PFSK-1 (cell line): Measurements from ENCODE around the gene KLK10.

Source experiments
- FOXP2 ChIP-seq: optimal IDR thresholded peaks from 2 replicates; pipeline ENCODE3; 2011; ENCODE audit warnings: borderline replicate concordance, control low read depth, inconsistent platforms; ENCODE audit not compliant: insufficient read depth; ENCODE audit errors: extremely low read length, extremely low read depth
- POLR2AphosphoS5 ChIP-seq: IDR thresholded peaks from 2 replicates; pipeline ENCODE4 v1.6.1; 2012; ENCODE audit warnings: low read depth, mild to moderate bottlenecking, control low read depth, low read length, moderate library complexity
- TF ChIP-seq, protein P1 (sequence below), 2 experiments: IDR thresholded peaks; 2 replicates each; pipeline versions ENCODE4 v1.6.1 to v1.8.0; 2011 to 2012; ENCODE audit warnings: low read depth in 2 of 2, low read length in 2 of 2, control low read depth in 1 of 2, inconsistent platforms in 1 of 2, mild to moderate bottlenecking in 1 of 2, moderate library complexity in 1 of 2; ENCODE audit not compliant: insufficient read depth in 1 of 2

DNA sequence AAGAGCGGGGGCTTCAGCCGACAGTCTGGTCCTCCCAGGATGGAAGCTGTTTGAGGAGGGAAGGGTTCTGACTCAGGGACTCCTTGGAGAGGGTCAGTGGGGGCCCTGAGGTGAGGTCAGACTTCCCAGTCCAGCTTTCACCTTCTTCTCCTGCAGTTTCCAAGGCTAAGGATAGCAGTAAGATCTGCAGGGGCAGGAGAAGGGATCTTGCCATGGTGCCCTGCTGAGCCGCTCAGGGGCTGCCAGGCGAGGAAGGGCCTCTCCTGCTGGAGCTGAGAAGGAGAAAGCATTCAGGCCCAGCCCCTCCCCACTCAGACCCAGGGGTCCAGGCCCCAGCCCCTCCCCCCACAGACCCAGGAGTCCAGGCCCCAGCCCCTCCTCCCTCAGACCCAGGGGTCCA is 37.3 kb downstream of the KLK10 start:
- TF ChIP-seq POLR2AphosphoS5 = no peak
- TF ChIP-seq FOXP2 = no peak
- TF ChIP-seq, protein P1, sequence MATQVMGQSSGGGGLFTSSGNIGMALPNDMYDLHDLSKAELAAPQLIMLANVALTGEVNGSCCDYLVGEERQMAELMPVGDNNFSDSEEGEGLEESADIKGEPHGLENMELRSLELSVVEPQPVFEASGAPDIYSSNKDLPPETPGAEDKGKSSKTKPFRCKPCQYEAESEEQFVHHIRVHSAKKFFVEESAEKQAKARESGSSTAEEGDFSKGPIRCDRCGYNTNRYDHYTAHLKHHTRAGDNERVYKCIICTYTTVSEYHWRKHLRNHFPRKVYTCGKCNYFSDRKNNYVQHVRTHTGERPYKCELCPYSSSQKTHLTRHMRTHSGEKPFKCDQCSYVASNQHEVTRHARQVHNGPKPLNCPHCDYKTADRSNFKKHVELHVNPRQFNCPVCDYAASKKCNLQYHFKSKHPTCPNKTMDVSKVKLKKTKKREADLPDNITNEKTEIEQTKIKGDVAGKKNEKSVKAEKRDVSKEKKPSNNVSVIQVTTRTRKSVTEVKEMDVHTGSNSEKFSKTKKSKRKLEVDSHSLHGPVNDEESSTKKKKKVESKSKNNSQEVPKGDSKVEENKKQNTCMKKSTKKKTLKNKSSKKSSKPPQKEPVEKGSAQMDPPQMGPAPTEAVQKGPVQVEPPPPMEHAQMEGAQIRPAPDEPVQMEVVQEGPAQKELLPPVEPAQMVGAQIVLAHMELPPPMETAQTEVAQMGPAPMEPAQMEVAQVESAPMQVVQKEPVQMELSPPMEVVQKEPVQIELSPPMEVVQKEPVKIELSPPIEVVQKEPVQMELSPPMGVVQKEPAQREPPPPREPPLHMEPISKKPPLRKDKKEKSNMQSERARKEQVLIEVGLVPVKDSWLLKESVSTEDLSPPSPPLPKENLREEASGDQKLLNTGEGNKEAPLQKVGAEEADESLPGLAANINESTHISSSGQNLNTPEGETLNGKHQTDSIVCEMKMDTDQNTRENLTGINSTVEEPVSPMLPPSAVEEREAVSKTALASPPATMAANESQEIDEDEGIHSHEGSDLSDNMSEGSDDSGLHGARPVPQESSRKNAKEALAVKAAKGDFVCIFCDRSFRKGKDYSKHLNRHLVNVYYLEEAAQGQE (IDR thresholded peaks at IDR 0.05; ENCODE audit: insufficient read depth in 1 of 2, low read depth in 2 of 2, low read length in 2 of 2) = no peak
